ENCODE data around the gene SCP2D1. TPM values are rescaled to one million over a fixed set of nuclear protein-coding genes. Genes with fewer than 3 reads are reported as not detected.
"Not testable (repeated sequence)": the region's sequence is repeated elsewhere in the genome, so short reads cannot be mapped to it uniquely, and the experiment has no call there.

SCP2D1 gene
- total and polyA plus RNA-seq, 2 donors (not counting 1 experiment from before 2014, with no cell fraction given) = not detected

- Histone ChIP-seq H3K36me3 (replicated peaks in 1 of 2; ENCODE audit: control extremely low read depth in 1 of 2, control insufficient read depth in 1 of 2, extremely low read depth in 1 of 2, insufficient read depth in 2 of 2, low read length in 1 of 2) (no peaks in the 10 kb centered on the region), H3K4me2 (replicated peaks; ENCODE audit: low read depth, low read length, poor library complexity, severe bottlenecking) (no peak overlapping the region), H3K4me3 (ENCODE audit: control extremely low read depth in 1 of 5, extremely low read depth in 1 of 5, insufficient read depth in 1 of 5, low read depth in 2 of 5, low read length in 4 of 5) (no peak overlapping the region), H3K9me3 (ENCODE audit: control extremely low read depth in 1 of 3, control insufficient read depth in 2 of 3, insufficient read depth in 1 of 3, low read length in 2 of 3) (peaks cover 0 to 5% (median 0%) of the 10 kb centered on the region in 3 donors), H2AFZ (ENCODE audit: insufficient read depth, low read depth, low read length, poor library complexity, severe bottlenecking) (no peak overlapping the region), H3K79me2 (ENCODE audit: control insufficient read depth, insufficient read depth, low read length) (no peaks in the 10 kb centered on the region), H3K27ac (ENCODE audit: low read length in 2 of 2) (no peak overlapping the region), H3K4me1 (ENCODE audit: control insufficient read depth in 2 of 2, insufficient read depth in 2 of 2, low read length in 2 of 2) (no peaks in the 10 kb centered on the region), H3K9ac (ENCODE audit: low read length) (no peak overlapping the region), H4K20me1 (ENCODE audit: control insufficient read depth, insufficient read depth, low read length, poor library complexity, severe bottlenecking) (no peaks in the 10 kb centered on the region), H3K27me3 (replicated peaks in 1 of 4; ENCODE audit: control extremely low read depth in 1 of 4, control insufficient read depth in 3 of 4, insufficient read depth in 4 of 4, low read length in 3 of 4) (peaks cover 0 to 5% (median under 1%) of the 10 kb centered on the region in 4 experiments)
- no peak for TF ChIP-seq CTCF (IDR thresholded peaks at IDR 0.05)
- TF ChIP-seq EZH2 (IDR thresholded peaks at IDR 0.05; ENCODE audit: borderline replicate concordance, insufficient read depth, low read depth, low read length, poor library complexity, severe bottlenecking) = no peak
- Mint-ChIP-seq H3K27ac (no peak overlapping the region), H3K9me3 (ENCODE audit: insufficient read depth) (peaks cover 2% of the 10 kb centered on the region), H3K27me3 (peaks cover 13% of the 10 kb centered on the region), H3K4me3 (no peak overlapping the region), H3K4me1 (no peaks in the 10 kb centered on the region)
- POLR2A ChIA-PET = no interaction called here
- no peak for DNase-seq
- whole genome bisulfite sequencing (ENCODE audit: insufficient coverage) = 100% methylated on average over 2 of the region's 5 CpGs
- intact Hi-C loops (cut with micrococcal nuclease) = no loop called here
- no peak for ATAC-seq (ENCODE audit: low read depth)
- CTCF ChIA-PET = no interaction called here
These were observed 30.1 kb upstream of the SCP2D1 start for GRCh38 chr20:18783385-18783959.

- H3K4me3 ChIP-seq (ENCODE audit: control extremely low read depth in 1 of 5, extremely low read depth in 1 of 5, insufficient read depth in 1 of 5, low read depth in 2 of 5, low read length in 4 of 5); ATAC-seq (ENCODE audit: low read depth); H3K27ac ChIP-seq (ENCODE audit: low read length in 2 of 2); H3K36me3 ChIP-seq (replicated peaks in 1 of 2; ENCODE audit: control extremely low read depth in 1 of 2, control insufficient read depth in 1 of 2, extremely low read depth in 1 of 2, insufficient read depth in 2 of 2, low read length in 1 of 2); H3K4me3 Mint-ChIP-seq; H3K27ac Mint-ChIP-seq; H4K20me1 ChIP-seq (ENCODE audit: control insufficient read depth, insufficient read depth, low read length, poor library complexity, severe bottlenecking); H3K9me3 ChIP-seq (ENCODE audit: control extremely low read depth in 1 of 3, control insufficient read depth in 2 of 3, insufficient read depth in 1 of 3, low read length in 2 of 3); H3K79me2 ChIP-seq (ENCODE audit: control insufficient read depth, insufficient read depth, low read length); intact Hi-C loops (cut with micrococcal nuclease); H3K4me1 Mint-ChIP-seq; H3K4me2 ChIP-seq (replicated peaks; ENCODE audit: low read depth, low read length, poor library complexity, severe bottlenecking); DNase-seq; H3K9me3 Mint-ChIP-seq (ENCODE audit: insufficient read depth); H3K4me1 ChIP-seq (ENCODE audit: control insufficient read depth in 2 of 2, insufficient read depth in 2 of 2, low read length in 2 of 2); POLR2A ChIA-PET; H2AFZ ChIP-seq (ENCODE audit: insufficient read depth, low read depth, low read length, poor library complexity, severe bottlenecking); CTCF ChIA-PET; H3K9ac ChIP-seq (ENCODE audit: low read length): not testable (repeated sequence)
- 88% methylated on average over 1 of the region's 2 CpGs for WGBS (ENCODE audit: insufficient coverage)
- H3K27me3 ChIP-seq (replicated peaks in 1 of 4; ENCODE audit: control extremely low read depth in 1 of 4, control insufficient read depth in 3 of 4, insufficient read depth in 4 of 4, low read length in 3 of 4) = peaks cover 0 to 12% (median 5%) of the 10 kb centered on the region in 4 experiments
- peaks cover 27% of the 10 kb centered on the region for H3K27me3 Mint-ChIP-seq
These were observed 26.5 kb upstream of the SCP2D1 start for GRCh38 chr20:18787046-18787445.

Measured in B cell (primary cell).